Activated CD4-positive, alpha-beta T cell treated with anti-CD3 and anti-CD28 coated beads for 36 hours (primary cell): Measurements from ENCODE around the gene WDR82. TPM values are rescaled to one million over a fixed set of nuclear protein-coding genes. Genes with fewer than 3 reads are reported as not detected.

Source experiments
- ATAC-seq: fragments of 200-7000 bp; cut with Tn5 transposase; one replicate; pipeline ENCODE4 v1.10.0; 2021; ENCODE audit warnings: mild to moderate bottlenecking, moderate library complexity
- CTCF ChIA-PET: fragments of 350-600 bp; sonication (Branson Sonifier 250); formaldehyde crosslinking; loops from one replicate; lab custom pipeline; 2021; ENCODE audit warnings: antibody characterized with exemption; lab: Charles Lee
- POLR2A ChIA-PET: fragments of 350-600 bp; sonication (Branson Sonifier 250); formaldehyde crosslinking; loops from one replicate; lab custom pipeline; 2021; ENCODE audit warnings: antibody characterized with exemption, inconsistent platforms; lab: Charles Lee
- DNase-seq: peaks from one replicate; pipeline ENCODE4 v3.0.0-alpha.2; 2020
- H3K27ac Mint-ChIP-seq: one replicate; pipeline ENCODE4 v1.8.0; 2021; ENCODE audit warnings: mixed read lengths
- H3K27me3 Mint-ChIP-seq: one replicate; pipeline ENCODE4 v1.8.0; 2021; ENCODE audit warnings: mixed read lengths
- H3K36me3 Mint-ChIP-seq: one replicate; pipeline ENCODE4 v1.8.0; 2021; ENCODE audit warnings: low read depth, mixed read lengths
- H3K4me1 Mint-ChIP-seq: one replicate; pipeline ENCODE4 v1.8.0; 2021; ENCODE audit warnings: mixed read lengths
- H3K4me3 Mint-ChIP-seq: one replicate; pipeline ENCODE4 v1.8.0; 2021; ENCODE audit warnings: mild to moderate bottlenecking, moderate library complexity, mixed read lengths
- H3K9me3 Mint-ChIP-seq: one replicate; pipeline ENCODE4 v1.8.0; 2021; ENCODE audit warnings: low read depth, mixed read lengths
- intact Hi-C, 2 experiments: fragments of 100-400 bp; cut with DNase I in 1 of 2; cut with micrococcal nuclease in 1 of 2; formaldehyde crosslinking; loops; one replicate each; pipeline versions ENCODE4 v1.14.2 to v1.15.1; 2022 to 2024; cut with DNase I, micrococcal nuclease
- total RNA-seq, 2 experiments: library from RNA; stranded (reverse); gene quantifications; one replicate each; pipeline ENCODE4 v1.2.3, GENCODE V29; 2021

The WDR82 gene
- total RNA-seq, 2 experiments from 2014 or later = 95.2 to 113 TPM

GRCh38 chr3:52253314-52254304, 24.8 kb downstream of the WDR82 start:
- H3K9me3 Mint-ChIP-seq = no peaks in the 10 kb centered on the region
- ChIA-PET CTCF (interaction anchor here (0.6 to 3.4 kb wide), 15 partner anchors 8 to 552 kb away, joined by 3 to 23 read pairs (median 4); partner anchors contain the start of genes TLR9, TWF2 and WDR82), POLR2A (interaction anchor here (0.7 to 2.2 kb wide), 9 partner anchors 7 to 280 kb away, joined by 3 to 19 read pairs (median 4); partner anchors contain the start of genes ABHD14B, DUSP7 and WDR82)
- intact Hi-C loops = loop anchor here (1.0 kb wide), 4 partner anchors 13 to 25 kb away; partner anchors contain the start of gene WDR82 (in 2 of the 2)
- peaks cover 86% of the 10 kb centered on the region for H3K36me3 Mint-ChIP-seq
- peak; percentile 89 for ATAC-seq
- H3K4me3 Mint-ChIP-seq = peak overlapping the region; percentile 64
- DNase-seq = peak; percentile 92
- peaks cover 82% of the 10 kb centered on the region for H3K4me1 Mint-ChIP-seq
- no peaks in the 10 kb centered on the region for H3K27me3 Mint-ChIP-seq
- peak overlapping the region; percentile 99 for H3K27ac Mint-ChIP-seq

GRCh38 chr3:52250122-52250521, 28.3 kb downstream of the WDR82 start:
- DNase-seq = no peak
- intact Hi-C loops = no loop called here
- Mint-ChIP-seq H3K27me3 (no peaks in the 10 kb centered on the region), H3K4me3 (no peak overlapping the region), H3K27ac (peak overlapping the region; percentile 52), H3K36me3 (peaks cover 74% of the 10 kb centered on the region), H3K4me1 (peaks cover 76% of the 10 kb centered on the region), H3K9me3 (no peaks in the 10 kb centered on the region)
- CTCF ChIA-PET = interaction anchor here (0.7 to 2.4 kb wide), 9 partner anchors 8 to 89 kb away, joined by 3 to 8 read pairs (median 4); partner anchors contain the start of gene WDR82
- POLR2A ChIA-PET = interaction anchor here (0.7 to 1.0 kb wide), 2 partner anchors 8 to 29 kb away, joined by 3 read pairs; partner anchors contain the start of gene WDR82
- ATAC-seq = no peak

DNA sequence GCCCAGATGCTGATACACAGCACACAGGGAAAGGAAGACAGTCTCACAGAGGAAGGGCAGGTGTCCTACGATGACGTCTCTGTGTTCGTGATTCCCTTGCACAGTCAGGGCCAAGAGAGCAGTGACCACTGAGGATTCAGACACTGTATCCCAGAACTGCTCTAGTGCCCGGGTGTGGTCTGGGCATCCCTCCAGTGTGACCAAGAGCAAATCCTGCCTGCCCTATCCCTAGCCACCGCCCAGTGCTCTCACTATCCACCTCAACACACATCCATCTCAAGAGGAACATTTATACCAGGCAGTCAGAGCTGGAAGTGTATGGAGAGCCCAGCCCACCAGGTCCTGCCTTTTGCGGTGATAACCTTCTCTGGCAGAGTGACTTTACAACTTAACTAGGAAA, 28.8 kb downstream of the WDR82 start:
- no peak for ATAC-seq
- DNase-seq = no peak
- CTCF ChIA-PET = interaction anchor here (0.7 to 2.2 kb wide), 7 partner anchors 8 to 90 kb away, joined by 3 to 8 read pairs (median 4); partner anchors contain the start of gene WDR82
- H3K27ac Mint-ChIP-seq = peak overlapping the region; percentile 55
- H3K36me3 Mint-ChIP-seq = peaks cover 71% of the 10 kb centered on the region
- H3K27me3 Mint-ChIP-seq = no peaks in the 10 kb centered on the region
- H3K9me3 Mint-ChIP-seq = no peaks in the 10 kb centered on the region
- POLR2A ChIA-PET = interaction anchor here (0.6 to 1.3 kb wide), 3 partner anchors 19 to 29 kb away, joined by 3 to 5 read pairs (median 3); partner anchors contain the start of gene WDR82
- H3K4me1 Mint-ChIP-seq = peaks cover 76% of the 10 kb centered on the region
- intact Hi-C loops = no loop called here
- H3K4me3 Mint-ChIP-seq = no peak overlapping the region

- peaks cover 71% of the 10 kb centered on the region for H3K36me3 Mint-ChIP-seq
- H3K4me3 Mint-ChIP-seq = peak overlapping the region; percentile 29
- no peaks in the 10 kb centered on the region for H3K27me3 Mint-ChIP-seq
- H3K9me3 Mint-ChIP-seq = no peaks in the 10 kb centered on the region
- DNase-seq = peak; percentile 58
- peak overlapping the region; percentile 56 for H3K27ac Mint-ChIP-seq
- ChIA-PET CTCF (interaction anchor here (0.6 to 2.2 kb wide), 11 partner anchors 7 to 90 kb away, joined by 3 to 8 read pairs (median 3); partner anchors contain the start of gene WDR82), POLR2A (interaction anchor here (0.5 to 1.5 kb wide), 10 partner anchors 9 to 163 kb away, joined by 3 to 7 read pairs (median 3); partner anchors contain the start of gene TWF2)
- no peak for ATAC-seq
- H3K4me1 Mint-ChIP-seq = peaks cover 76% of the 10 kb centered on the region
- intact Hi-C loops = no loop called here
These were observed 29.5 kb downstream of the WDR82 start for GRCh38 chr3:52248816-52249547.

- Mint-ChIP-seq H3K9me3 (peaks cover 3% of the 10 kb centered on the region), H3K36me3 (peaks cover 66% of the 10 kb centered on the region), H3K4me1 (peaks cover 76% of the 10 kb centered on the region), H3K27ac (peak overlapping the region; percentile 84), H3K4me3 (peak overlapping the region; percentile 85), H3K27me3 (no peaks in the 10 kb centered on the region)
- DNase-seq (no peak), ATAC-seq (no peak)
- POLR2A ChIA-PET = interaction anchor here (0.8 to 1.5 kb wide), 6 partner anchors 8 to 95 kb away, joined by 3 to 7 read pairs (median 3); partner anchors contain the start of gene TWF2
- intact Hi-C loops = no loop called here
- CTCF ChIA-PET = interaction anchor here (0.6 to 1.9 kb wide), 6 partner anchors 8 to 29 kb away, joined by 3 to 4 read pairs (median 4); no protein-coding TSS in a partner anchor
These were observed 30.3 kb downstream of the WDR82 start for GRCh38 chr3:52248165-52248541.

DNA sequence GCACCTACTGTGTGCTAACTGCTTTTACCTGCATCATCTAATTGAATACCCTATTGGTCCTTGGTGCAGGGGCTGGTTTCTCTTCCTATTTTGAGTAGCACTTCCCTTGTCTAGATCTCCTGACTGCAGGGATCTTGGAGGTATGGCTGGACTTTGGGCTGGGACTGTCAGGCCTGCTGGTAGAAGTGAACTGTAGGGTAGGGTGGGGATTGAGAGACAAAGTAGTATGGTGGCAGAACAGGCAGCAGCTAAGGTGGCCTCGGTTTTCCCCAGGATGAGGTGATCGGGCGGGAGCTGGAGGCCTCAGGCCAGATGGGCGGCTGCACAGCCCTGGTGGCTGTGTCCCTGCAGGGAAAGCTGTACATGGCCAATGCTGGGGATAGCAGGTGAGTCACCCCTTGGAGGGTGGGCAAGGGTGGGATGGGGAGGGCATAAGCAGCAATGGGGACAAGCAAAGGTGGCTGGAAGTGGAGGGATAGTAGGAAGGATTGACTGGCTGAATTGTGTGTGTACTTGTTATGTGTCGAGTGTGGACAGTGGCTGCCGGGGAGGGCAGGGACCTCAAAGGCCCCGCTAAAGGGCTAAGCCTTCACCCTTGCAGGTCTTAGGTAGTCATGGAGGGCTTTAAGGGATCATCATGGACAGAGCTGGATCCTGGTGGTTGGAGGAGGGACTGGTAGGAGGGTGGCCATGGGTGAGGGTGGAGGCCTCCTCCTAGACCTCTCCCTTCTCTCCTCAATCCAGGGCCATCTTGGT, 30.9 kb downstream of the WDR82 start:
- H3K27me3 Mint-ChIP-seq = no peaks in the 10 kb centered on the region
- DNase-seq (no peak), ATAC-seq (no peak)
- POLR2A ChIA-PET = interaction anchor here (1.0 to 3.0 kb wide), 5 partner anchors 7 to 94 kb away, joined by 3 to 15 read pairs (median 3); partner anchors contain the start of gene WDR82
- intact Hi-C loops = no loop called here
- H3K36me3 Mint-ChIP-seq = peaks cover 61% of the 10 kb centered on the region
- peak overlapping the region; percentile 84 for H3K27ac Mint-ChIP-seq
- peaks cover 73% of the 10 kb centered on the region for H3K4me1 Mint-ChIP-seq
- CTCF ChIA-PET = interaction anchor here (0.6 to 1.9 kb wide), 6 partner anchors 7 to 70 kb away, joined by 3 to 4 read pairs (median 4); no protein-coding TSS in a partner anchor
- peaks cover 3% of the 10 kb centered on the region for H3K9me3 Mint-ChIP-seq
- peak overlapping the region; percentile 85 for H3K4me3 Mint-ChIP-seq

DNA sequence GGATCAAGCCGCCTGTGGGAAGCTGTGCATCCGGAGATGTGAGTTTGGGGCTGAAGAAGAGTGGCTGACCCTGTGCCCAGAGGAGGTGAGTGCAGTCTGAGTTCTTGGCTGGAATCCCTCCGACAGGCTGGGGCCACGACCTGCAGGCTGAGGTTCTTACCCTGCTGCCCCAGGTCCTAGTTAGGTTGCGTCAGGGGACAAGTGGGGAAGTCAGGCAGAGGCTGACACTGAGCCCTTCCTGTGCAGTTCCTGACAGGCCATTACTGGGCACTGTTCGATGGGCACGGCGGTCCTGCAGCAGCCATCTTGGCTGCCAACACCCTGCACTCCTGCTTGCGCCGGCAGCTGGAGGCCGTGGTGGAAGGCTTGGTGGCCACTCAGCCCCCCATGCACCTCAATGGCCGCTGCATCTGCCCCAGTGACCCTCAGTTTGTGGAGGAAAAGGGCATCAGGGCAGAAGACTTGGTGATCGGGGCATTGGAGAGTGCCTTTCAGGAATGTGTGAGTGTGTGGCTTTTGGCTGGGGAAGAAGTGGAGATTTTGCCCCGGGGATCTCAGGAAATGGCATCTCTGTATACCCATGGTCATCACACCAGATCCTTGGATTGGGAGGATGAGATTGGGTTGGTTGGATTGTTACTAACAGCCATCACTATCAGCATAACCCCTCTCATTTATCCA, 31.6 kb downstream of the WDR82 start:
- peak; percentile 6 for ATAC-seq
- peaks cover 3% of the 10 kb centered on the region for H3K9me3 Mint-ChIP-seq
- H3K4me1 Mint-ChIP-seq = peaks cover 71% of the 10 kb centered on the region
- peak overlapping the region; percentile 85 for H3K4me3 Mint-ChIP-seq
- ChIA-PET CTCF (interaction anchor here (0.6 to 1.5 kb wide), 4 partner anchors 9 to 26 kb away, joined by 3 to 12 read pairs (median 5); no protein-coding TSS in a partner anchor), POLR2A (interaction anchor here (0.6 to 3.0 kb wide), 5 partner anchors 7 to 87 kb away, joined by 3 to 15 read pairs (median 4); partner anchors contain the start of gene WDR82)
- no peaks in the 10 kb centered on the region for H3K27me3 Mint-ChIP-seq
- intact Hi-C loops = no loop called here
- peak; percentile 39 for DNase-seq
- H3K27ac Mint-ChIP-seq = peak overlapping the region; percentile 84
- peaks cover 59% of the 10 kb centered on the region for H3K36me3 Mint-ChIP-seq

DNA sequence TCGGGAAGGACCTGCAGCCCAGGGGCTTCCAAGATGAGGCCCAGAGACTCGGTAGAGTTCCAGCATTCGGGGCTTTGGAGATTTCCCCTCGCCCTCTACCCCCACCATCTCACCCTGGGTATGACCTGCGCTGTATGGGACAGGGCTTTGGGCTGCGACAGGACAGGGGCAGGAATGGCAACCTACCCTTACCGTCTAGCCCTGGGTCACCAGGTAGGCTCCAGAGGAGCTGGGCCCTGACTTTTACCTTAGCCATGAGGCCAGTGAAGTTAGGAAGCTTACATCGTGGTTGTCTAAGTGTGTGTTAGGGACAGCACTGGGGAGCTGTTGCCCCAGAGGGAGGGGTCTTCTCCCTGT, 32.2 kb downstream of the WDR82 start:
- intact Hi-C loops = no loop called here
- Mint-ChIP-seq H3K27ac (peak overlapping the region; percentile 84), H3K27me3 (no peaks in the 10 kb centered on the region), H3K4me1 (peaks cover 73% of the 10 kb centered on the region), H3K36me3 (peaks cover 57% of the 10 kb centered on the region), H3K9me3 (peaks cover 3% of the 10 kb centered on the region), H3K4me3 (peak overlapping the region; percentile 85)
- DNase-seq (no peak), ATAC-seq (peak; percentile 4)
- ChIA-PET CTCF (interaction anchor here (0.6 to 1.5 kb wide), 7 partner anchors 9 to 30 kb away, joined by 3 to 12 read pairs (median 3); no protein-coding TSS in a partner anchor), POLR2A (interaction anchor here (0.7 to 3.0 kb wide), 4 partner anchors 8 to 31 kb away, joined by 3 to 15 read pairs (median 4); partner anchors contain the start of gene WDR82)
